ENCODE measurements around the gene TREH. TPM values are rescaled to one million over a fixed set of nuclear protein-coding genes. Genes with fewer than 3 reads are reported as not detected.
"Not testable (repeated sequence)": the region's sequence is repeated elsewhere in the genome, so short reads cannot be mapped to it uniquely, and the experiment has no call there.

TREH gene
- total RNA-seq, 1 experiment from 2014 or later, result not detected

GRCh38 chr11:118612378-118612777 is 67.1 kb downstream of the TREH start:
- no peak for DNase-seq (ENCODE audit: low read depth)

- DNase-seq (ENCODE audit: low read depth), result not testable (repeated sequence)
These were observed 68.0 kb downstream of the TREH start for GRCh38 chr11:118611433-118611795.

- peak; percentile 78 for DNase-seq (ENCODE audit: low read depth)
These were observed 68.5 kb downstream of the TREH start for GRCh38 chr11:118610773-118611432.

- no peak for DNase-seq (ENCODE audit: low read depth)
These were observed 69.2 kb downstream of the TREH start for GRCh38 chr11:118610225-118610772.

- DNase-seq (ENCODE audit: low read depth), result no peak
These were observed 69.8 kb downstream of the TREH start for GRCh38 chr11:118609380-118610224.

- peak; percentile 83 for DNase-seq (ENCODE audit: low read depth)
These were observed 70.9 kb downstream of the TREH start for GRCh38 chr11:118608360-118609227.

GRCh38 chr11:118607401-118608359 is 71.8 kb downstream of the TREH start, which contains the start of gene PHLDB1:
Gene PHLDB1 (plus strand): TSS chr11:118607615. CDS start chr11:118613837, 6,222 bp downstream.
- peak; percentile 76 for DNase-seq (ENCODE audit: low read depth)

Other genes starting within 250 kb of the TREH start
- gene KMT2A, start 243.2 kb downstream of the TREH start, total RNA-seq (2014; rRNA removed; shearing (Covaris generic)), result 13.2 and 19.1 TPM in 2 replicates
- 0.69 TPM in 1 of 2 replicates, not detected in the other for gene TTC36, start 152.2 kb downstream of the TREH start, total RNA-seq (2014; rRNA removed; shearing (Covaris generic))
- 2.8 and 8.7 TPM in 2 replicates for gene TMEM25, start 148.5 kb downstream of the TREH start, total RNA-seq (2014; rRNA removed; shearing (Covaris generic))
- gene IFT46, start 113.7 kb downstream of the TREH start, total RNA-seq (2014; rRNA removed; shearing (Covaris generic)), result 28.4 and 28.6 TPM in 2 replicates
- 131 and 135 TPM in 2 replicates for gene ARCN1, start 107.2 kb downstream of the TREH start, total RNA-seq (2014; rRNA removed; shearing (Covaris generic))
- gene PHLDB1, start 72.0 kb downstream of the TREH start, total RNA-seq (2014; rRNA removed; shearing (Covaris generic)), result 36.8 and 44.7 TPM in 2 replicates
- gene DDX6, start 111.5 kb upstream of the TREH start, total RNA-seq (2014; rRNA removed; shearing (Covaris generic)), result 42.1 and 46.7 TPM in 2 replicates
- not detected in 2 replicates for gene CXCR5, start 204.2 kb upstream of the TREH start, total RNA-seq (2014; rRNA removed; shearing (Covaris generic))
- 3.9 and 5.4 TPM in 2 replicates for gene BCL9L, start 246.3 kb upstream of the TREH start, total RNA-seq (2014; rRNA removed; shearing (Covaris generic))

All from Daoy (cell line).